Thymus (tissue), 11 donors: ENCODE results near the gene SLC30A7. TPM values are rescaled to one million over a fixed set of nuclear protein-coding genes. Genes with fewer than 3 reads are reported as not detected.

Experiments
- DNase-seq, 9 donors: peaks; one replicate each; pipeline ENCODE4 v3.0.0-alpha.2; 2013; ENCODE audit warnings: low spot score in 9 of 9, low read depth in 6 of 9, missing footprints in 1 of 9
- H3K27ac ChIP-seq, 2 donors: one replicate each; pipeline ENCODE4 v1.5.1; 2013; ENCODE audit warnings: control low read depth in 1 of 2, low read depth in 1 of 2, low read length in 1 of 2, mild to moderate bottlenecking in 1 of 2, moderate library complexity in 1 of 2
- H3K27me3 ChIP-seq, 2 donors: one replicate each; pipeline ENCODE4 v1.5.1; 2013; ENCODE audit warnings: low read length in 1 of 2; ENCODE audit not compliant: control insufficient read depth in 2 of 2, insufficient read depth in 1 of 2
- H3K36me3 ChIP-seq, 2 donors: one replicate each; pipeline ENCODE4 v1.5.1; 2013; ENCODE audit warnings: low read length in 1 of 2, mild to moderate bottlenecking in 1 of 2, moderate library complexity in 1 of 2; ENCODE audit not compliant: control insufficient read depth in 2 of 2, insufficient read depth in 2 of 2
- H3K4me1 ChIP-seq, 2 donors: one replicate each; pipeline ENCODE4 v1.5.1; 2013; ENCODE audit warnings: low read length in 2 of 2; ENCODE audit not compliant: control insufficient read depth in 2 of 2, insufficient read depth in 2 of 2
- H3K4me3 ChIP-seq, 2 donors: one replicate each; pipeline ENCODE4 v1.5.1; 2013; ENCODE audit warnings: low read length in 2 of 2, control low read depth in 1 of 2, mild to moderate bottlenecking in 1 of 2
- H3K9me3 ChIP-seq, 2 donors: one replicate each; pipeline ENCODE4 v1.5.1; 2013; ENCODE audit warnings: low read length in 1 of 2, mild to moderate bottlenecking in 1 of 2; ENCODE audit not compliant: control insufficient read depth in 2 of 2, insufficient read depth in 1 of 2
- WGBS: extraction: QIAGEN DNeasy Blood & Tissue Kit; methylation state at CpG from one replicate; pipeline ENCODE4 v1.1.7; 2013; 5-methylcytosine and 5-hydroxymethylcytosine counted together
- polyA plus RNA-seq: library from polyadenylated mRNA; stranded (reverse); fragments of 200-250 nt; gene quantifications from one replicate; pipeline ENCODE4 v1.2.3, GENCODE V29; 2013
- total RNA-seq: library from RNA; stranded (reverse); fragments of 120-200 nt; gene quantifications from one replicate; pipeline ENCODE4 v1.2.4, GENCODE V29; 2013
- donor health status: healthy.

The SLC30A7 gene
- total and polyA plus RNA-seq, 2 donors, result 9.8 to 19.4 TPM

GRCh38 chr1:100896481-100896982 is 642 bp downstream of the SLC30A7 start:
- WGBS, result 1% methylated on average over 12 of the region's 12 CpGs
- Histone ChIP-seq H3K27ac (peak overlapping the region; percentile 75 to 90), H3K4me1 (peaks cover 2 to 10% of the 10 kb centered on the region in 2 donors), H3K4me3 (peak overlapping the region; percentile 74 to 97), H3K9me3 (no peaks in the 10 kb centered on the region), H3K36me3 (peaks cover 0 to 21% of the 10 kb centered on the region in 2 donors), H3K27me3 (no peaks in the 10 kb centered on the region)
- DNase-seq, result peak in 8 of 9 donors; percentile 29 to 79 (median 54)

DNA sequence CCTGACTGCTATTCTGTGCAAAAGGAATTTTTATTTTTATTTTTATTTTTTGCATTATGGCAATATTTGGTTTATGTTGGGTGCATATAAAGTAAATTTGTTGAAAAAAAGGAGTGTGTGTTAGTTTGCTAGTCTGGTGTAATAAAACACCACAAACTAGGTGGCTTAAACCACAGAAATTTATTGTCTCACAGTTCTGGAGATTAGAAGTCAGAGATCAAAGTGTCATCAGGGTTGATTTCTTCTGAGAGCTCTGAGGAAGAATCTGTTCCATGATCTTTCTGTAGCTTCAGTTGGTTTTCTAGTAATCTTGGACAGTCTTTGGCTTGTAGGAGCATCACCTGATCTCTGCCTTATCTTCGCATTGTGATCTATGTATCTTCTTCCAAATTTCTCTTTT is 6.5 kb downstream of the SLC30A7 start:
- Histone ChIP-seq H3K9me3 (no peaks in the 10 kb centered on the region), H3K36me3 (peaks cover 4 to 56% of the 10 kb centered on the region in 2 donors), H3K27ac (no peak overlapping the region), H3K4me1 (peaks cover 0 to 2% of the 10 kb centered on the region in 2 donors), H3K4me3 (no peak overlapping the region), H3K27me3 (no peaks in the 10 kb centered on the region)
- WGBS, result 95% methylated on average over 1 of the region's 1 CpG
- no peak for DNase-seq

DNA sequence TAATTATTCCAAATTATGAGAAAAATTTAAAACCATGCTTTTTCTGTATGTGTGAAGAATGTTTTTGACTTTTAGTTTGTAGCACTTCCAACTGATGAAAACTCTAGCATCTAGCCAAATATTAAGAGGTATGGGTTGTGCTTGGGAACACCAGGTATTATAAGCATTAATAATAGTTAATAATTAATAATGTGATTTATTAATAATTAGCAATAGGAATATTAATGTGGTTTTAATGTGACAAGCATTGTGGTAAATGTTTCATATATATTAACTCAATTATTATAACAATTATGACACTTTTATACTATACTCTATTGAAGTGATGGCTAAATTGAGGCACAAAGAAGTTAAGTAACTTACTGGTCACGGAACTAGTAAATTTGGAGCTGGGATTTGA is 7.9 kb downstream of the SLC30A7 start:
- H3K9me3 ChIP-seq, result no peaks in the 10 kb centered on the region
- no peak overlapping the region for H3K4me3 ChIP-seq
- 97% methylated on average over 1 of the region's 1 CpG for WGBS
- no peaks in the 10 kb centered on the region for H3K27me3 ChIP-seq
- H3K4me1 ChIP-seq, result no peaks in the 10 kb centered on the region
- DNase-seq, result no peak
- no peak overlapping the region for H3K27ac ChIP-seq
- peaks cover 8 to 60% of the 10 kb centered on the region in 2 donors for H3K36me3 ChIP-seq

- peaks cover 8 to 63% of the 10 kb centered on the region in 2 donors for H3K36me3 ChIP-seq
- no peak overlapping the region for H3K27ac ChIP-seq
- H3K27me3 ChIP-seq, result no peaks in the 10 kb centered on the region
- H3K9me3 ChIP-seq, result no peaks in the 10 kb centered on the region
- H3K4me1 ChIP-seq, result no peaks in the 10 kb centered on the region
- WGBS, result 97% methylated on average over 2 of the region's 2 CpGs
- no peak for DNase-seq
- H3K4me3 ChIP-seq, result no peak overlapping the region
Measured at GRCh38 chr1:100904528-100904927, 8.6 kb downstream of the SLC30A7 start.

DNA sequence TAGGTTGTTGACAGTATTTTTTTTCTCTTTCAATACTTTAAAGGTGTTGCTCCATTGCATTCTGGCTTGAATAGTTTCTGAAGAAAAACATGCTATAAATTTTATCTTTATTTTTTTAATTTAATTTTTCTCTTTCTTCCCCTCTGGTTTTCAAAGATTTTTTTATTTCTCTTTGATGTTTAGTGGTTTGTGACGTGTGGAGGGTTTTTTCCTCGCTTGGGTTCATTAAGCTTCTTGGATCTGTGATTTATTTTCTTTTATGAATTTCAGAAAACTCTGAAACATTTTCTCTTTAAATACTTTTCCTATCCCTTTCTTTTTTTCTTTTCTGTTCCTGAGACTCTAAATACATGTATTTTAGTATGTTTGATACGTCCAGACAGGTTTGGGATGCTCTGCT is 9.3 kb downstream of the SLC30A7 start:
- Histone ChIP-seq H3K36me3 (peaks cover 8 to 65% of the 10 kb centered on the region in 2 donors), H3K9me3 (no peaks in the 10 kb centered on the region)
- 69% methylated on average over 3 of the region's 3 CpGs for WGBS

DNA sequence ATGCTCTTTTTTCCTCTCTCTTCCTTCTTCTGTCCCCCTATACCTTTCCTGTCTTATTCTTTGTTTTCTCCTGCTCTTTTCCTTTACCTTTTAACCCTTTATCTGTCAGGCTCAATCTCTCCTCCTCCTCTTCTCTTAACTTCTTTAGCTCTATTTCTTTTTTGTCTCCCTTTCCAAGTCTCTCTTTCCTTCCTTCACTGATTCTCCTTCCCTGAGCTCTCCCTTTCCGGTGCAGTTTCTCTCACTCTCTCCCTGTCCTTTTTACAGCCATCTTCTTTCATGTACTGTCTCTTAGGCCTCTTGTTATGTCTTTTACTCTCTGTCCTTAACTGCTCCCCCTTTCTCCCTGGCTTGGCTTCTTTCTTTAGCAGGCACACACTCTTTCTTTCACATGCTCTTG is 12.0 kb downstream of the SLC30A7 start:
- no peaks in the 10 kb centered on the region for H3K4me1 ChIP-seq
- H3K4me3 ChIP-seq, result no peak overlapping the region
- H3K27me3 ChIP-seq, result no peaks in the 10 kb centered on the region
- 95% methylated on average over 1 of the region's 1 CpG for WGBS
- H3K36me3 ChIP-seq, result peaks cover 15 to 72% of the 10 kb centered on the region in 2 donors
- no peak for DNase-seq
- no peak overlapping the region for H3K27ac ChIP-seq
- no peaks in the 10 kb centered on the region for H3K9me3 ChIP-seq

More for the DNA sequence above, 9.3 kb downstream of the SLC30A7 start:
- no peak for DNase-seq
- H3K4me3 ChIP-seq, result no peak overlapping the region
- H3K27ac ChIP-seq, result no peak overlapping the region
- no peaks in the 10 kb centered on the region for H3K4me1 ChIP-seq
- no peaks in the 10 kb centered on the region for H3K27me3 ChIP-seq

DNA sequence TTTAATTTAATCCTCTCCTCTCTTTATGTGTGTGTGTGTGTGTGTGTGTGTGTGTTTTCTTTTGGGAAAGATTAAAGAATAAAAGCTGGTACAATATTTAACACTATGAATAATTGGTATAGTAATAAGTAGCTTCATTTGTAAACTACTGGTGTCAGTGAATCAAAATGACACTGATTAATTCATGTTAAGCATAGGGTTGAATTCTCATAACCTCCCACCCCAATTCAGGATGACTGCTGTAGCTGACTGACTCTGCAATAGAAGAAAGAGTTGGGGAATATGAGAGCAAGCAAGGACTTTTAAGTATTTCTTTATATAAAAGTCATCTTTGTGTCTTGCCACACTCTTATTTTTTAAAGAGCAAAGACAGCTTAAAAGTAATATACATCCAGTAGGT is 13.1 kb downstream of the SLC30A7 start:
- no peaks in the 10 kb centered on the region for H3K9me3 ChIP-seq
- H3K36me3 ChIP-seq, result peaks cover 15 to 77% of the 10 kb centered on the region in 2 donors
- no peaks in the 10 kb centered on the region for H3K4me1 ChIP-seq
- no peak overlapping the region for H3K4me3 ChIP-seq
- H3K27ac ChIP-seq, result no peak overlapping the region
- no peak for DNase-seq
- H3K27me3 ChIP-seq, result no peaks in the 10 kb centered on the region

GRCh38 chr1:100912019-100912418 is 16.1 kb downstream of the SLC30A7 start:
- H3K27ac ChIP-seq, result no peak overlapping the region
- no peak overlapping the region for H3K4me3 ChIP-seq
- peaks cover 11 to 74% of the 10 kb centered on the region in 2 donors for H3K36me3 ChIP-seq

GRCh38 chr1:100921110-100921706 is 25.3 kb downstream of the SLC30A7 start:
- no peak overlapping the region for H3K4me3 ChIP-seq
- DNase-seq, result peak in 5 of 9 donors; percentile 36 to 71 (median 55)
- H3K4me1 ChIP-seq, result peaks cover 2 to 10% of the 10 kb centered on the region in 2 donors
- no peaks in the 10 kb centered on the region for H3K27me3 ChIP-seq
- WGBS, result 50% methylated on average over 3 of the region's 3 CpGs
- peaks cover 6 to 41% of the 10 kb centered on the region in 2 donors for H3K36me3 ChIP-seq
- peaks cover 0 to 1% of the 10 kb centered on the region in 2 donors for H3K9me3 ChIP-seq
- H3K27ac ChIP-seq, result no peak overlapping the region

More at GRCh38 chr1:100912019-100912418, 16.1 kb downstream of the SLC30A7 start:
- no peaks in the 10 kb centered on the region for H3K9me3 ChIP-seq
- no peaks in the 10 kb centered on the region for H3K4me1 ChIP-seq
- H3K27me3 ChIP-seq, result no peaks in the 10 kb centered on the region
- DNase-seq, result no peak
